ENCODE measurements around the gene ATRIP. TPM values are rescaled to one million over a fixed set of nuclear protein-coding genes. Genes with fewer than 3 reads are reported as not detected.

ATRIP gene
- polyA plus RNA-seq, 1 donor (not counting 4 experiments of a cell fraction or from before 2014, with no cell fraction given), result 9.7 TPM

GRCh38 chr3:48465237-48465530, 18.6 kb downstream of the ATRIP start:
- TF ChIP-seq EZH2 (IDR thresholded peaks at IDR 0.05; ENCODE audit: low read length), result no peak
- no peak for TF ChIP-seq CTCF (optimal IDR thresholded peaks at IDR 0.05 in 1 of 3, IDR thresholded peaks at IDR 0.05 in 1 of 3, conservative IDR thresholded peaks at IDR 0.05 in 1 of 3; ENCODE audit: extremely low read depth in 1 of 3, insufficient read depth in 2 of 3, low read length in 3 of 3)
- no peaks in the 10 kb centered on the region for H3K9me1 ChIP-seq (ENCODE audit: control insufficient read depth, extremely low read depth, insufficient read depth, low read length)
- no peaks in the 10 kb centered on the region for H3K9me3 ChIP-seq (ENCODE audit: control insufficient read depth, low read depth, low read length)
- dilution Hi-C loops (cut with MboI; ENCODE audit: extremely low pct_ligation_motif_present, low sequenced_read_pairs), result no loop called here
- peak overlapping the region; percentile 98 for H3K27ac ChIP-seq (ENCODE audit: control insufficient read depth, insufficient read depth, low read length)
- H3K27me3 ChIP-seq (ENCODE audit: control insufficient read depth, extremely low read depth, insufficient read depth, low read length), result no peaks in the 10 kb centered on the region
- peaks cover 15 to 40% of the 10 kb centered on the region in 2 experiments for H3K36me3 ChIP-seq (ENCODE audit: control insufficient read depth in 2 of 2, extremely low read depth in 1 of 2, insufficient read depth in 2 of 2, low read length in 2 of 2)
- H4K20me1 ChIP-seq (ENCODE audit: control insufficient read depth, extremely low read depth, insufficient read depth, low read length), result no peaks in the 10 kb centered on the region
- H2AFZ ChIP-seq (ENCODE audit: control insufficient read depth, low read length), result no peak overlapping the region
- H3K4me3 ChIP-seq (ENCODE audit: control insufficient read depth in 2 of 3, extremely low read depth in 1 of 3, insufficient read depth in 2 of 3, low read depth in 1 of 3, low read length in 3 of 3), result no peak overlapping the region
- peaks cover 31% of the 10 kb centered on the region for H3K4me1 ChIP-seq (ENCODE audit: control insufficient read depth, extremely low read depth, insufficient read depth, low read length)
- no peak for FAIRE-seq
- peak overlapping the region; percentile 93 for H3K9ac ChIP-seq (ENCODE audit: control insufficient read depth, extremely low read depth, insufficient read depth, low read length)
- peak overlapping the region; percentile 27 for H3K4me2 ChIP-seq (ENCODE audit: control insufficient read depth, extremely low read depth, insufficient read depth, low read depth, low read length)
- no peak for DNase-seq (ENCODE audit: low read depth, low spot score)
- H3K79me2 ChIP-seq (ENCODE audit: control insufficient read depth, insufficient read depth, low read length), result peaks cover 34% of the 10 kb centered on the region

GRCh38 chr3:48465531-48466378, 19.2 kb downstream of the ATRIP start:
- peaks cover 11 to 35% of the 10 kb centered on the region in 2 experiments for H3K36me3 ChIP-seq (ENCODE audit: control insufficient read depth in 2 of 2, extremely low read depth in 1 of 2, insufficient read depth in 2 of 2, low read length in 2 of 2)
- dilution Hi-C loops (cut with MboI; ENCODE audit: extremely low pct_ligation_motif_present, low sequenced_read_pairs), result no loop called here
- FAIRE-seq, result peak; percentile 89

More at GRCh38 chr3:48465531-48466378, 19.2 kb downstream of the ATRIP start:
- DNase-seq (ENCODE audit: low read depth, low spot score), result peak; percentile 95
- Histone ChIP-seq H3K4me2 (ENCODE audit: control insufficient read depth, extremely low read depth, insufficient read depth, low read depth, low read length) (peak overlapping the region; percentile 63), H3K9ac (ENCODE audit: control insufficient read depth, extremely low read depth, insufficient read depth, low read length) (peak overlapping the region; percentile 93), H4K20me1 (ENCODE audit: control insufficient read depth, extremely low read depth, insufficient read depth, low read length) (no peaks in the 10 kb centered on the region), H3K9me1 (ENCODE audit: control insufficient read depth, extremely low read depth, insufficient read depth, low read length) (no peaks in the 10 kb centered on the region), H3K27ac (ENCODE audit: control insufficient read depth, insufficient read depth, low read length) (peak overlapping the region; percentile 98), H2AFZ (ENCODE audit: control insufficient read depth, low read length) (peak overlapping the region; percentile 38), H3K4me3 (ENCODE audit: control insufficient read depth in 2 of 3, extremely low read depth in 1 of 3, insufficient read depth in 2 of 3, low read depth in 1 of 3, low read length in 3 of 3) (peak overlapping the region; percentile 35 to 64 (median 56)), H3K79me2 (ENCODE audit: control insufficient read depth, insufficient read depth, low read length) (peaks cover 40% of the 10 kb centered on the region), H3K9me3 (ENCODE audit: control insufficient read depth, low read depth, low read length) (no peaks in the 10 kb centered on the region), H3K27me3 (ENCODE audit: control insufficient read depth, extremely low read depth, insufficient read depth, low read length) (no peaks in the 10 kb centered on the region), H3K4me1 (ENCODE audit: control insufficient read depth, extremely low read depth, insufficient read depth, low read length) (peaks cover 31% of the 10 kb centered on the region)
- TF ChIP-seq EZH2 (IDR thresholded peaks at IDR 0.05; ENCODE audit: low read length) (no peak), CTCF (optimal IDR thresholded peaks at IDR 0.05 in 1 of 3, IDR thresholded peaks at IDR 0.05 in 1 of 3, conservative IDR thresholded peaks at IDR 0.05 in 1 of 3; ENCODE audit: extremely low read depth in 1 of 3, insufficient read depth in 2 of 3, low read length in 3 of 3) (peak in 2 of 3 experiments; percentile 55 to 62)
